ENCODE results near the gene DHRS4.
A peak's percentile ranks its signal among the peaks of the same experiment; 100 is the strongest.

DNA sequence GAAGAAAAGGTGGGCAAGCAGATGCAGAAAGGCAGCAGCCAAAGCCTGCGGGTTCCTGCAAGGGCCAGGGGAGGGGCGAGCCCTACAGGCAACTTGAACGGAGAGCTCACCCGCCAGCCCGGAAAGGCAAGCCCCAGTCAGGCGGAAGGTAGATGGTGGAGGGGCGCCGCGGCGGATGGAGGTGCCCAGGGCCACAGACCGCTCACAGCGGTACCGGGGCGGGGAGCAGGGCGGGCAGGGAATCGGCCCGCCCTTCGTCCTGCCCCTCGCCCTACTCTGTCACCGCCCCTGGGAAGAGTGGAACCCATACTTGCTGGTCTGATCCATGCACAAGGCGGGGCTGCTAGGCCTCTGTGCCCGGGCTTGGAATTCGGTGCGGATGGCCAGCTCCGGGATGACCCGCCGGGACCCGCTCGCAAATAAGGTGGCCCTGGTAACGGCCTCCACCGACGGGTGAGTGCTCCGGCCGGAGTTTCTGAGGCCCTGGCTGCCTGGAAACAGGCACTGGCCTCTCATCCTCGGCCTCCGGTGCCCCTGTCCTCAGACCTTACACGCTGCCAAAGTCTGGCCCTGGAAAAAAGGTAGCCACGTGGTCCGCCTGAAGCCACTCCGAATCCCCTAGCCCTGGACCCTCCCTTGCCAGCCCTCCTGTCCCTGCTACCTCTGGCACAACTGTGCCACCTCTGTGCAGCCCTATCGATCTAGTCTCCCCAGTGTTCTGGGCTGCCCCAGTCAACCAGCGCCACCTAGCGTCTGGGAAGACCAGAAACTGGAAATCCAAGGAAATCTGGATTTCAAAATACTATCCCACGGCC is at the start of gene DHRS4:
- TF ChIP-seq POLR2A (IDR thresholded peaks at IDR 0.05; ENCODE audit: extremely low read depth, insufficient read length) (peak; percentile 41), CTCF (IDR thresholded peaks at IDR 0.05; ENCODE audit: low read depth, low read length) (peak; percentile 84), MYC (IDR thresholded peaks at IDR 0.05; ENCODE audit: low read depth, low read length) (no peak; the same call in 1 of the 2 replicates)
- TF ChIP-seq, protein P1, sequence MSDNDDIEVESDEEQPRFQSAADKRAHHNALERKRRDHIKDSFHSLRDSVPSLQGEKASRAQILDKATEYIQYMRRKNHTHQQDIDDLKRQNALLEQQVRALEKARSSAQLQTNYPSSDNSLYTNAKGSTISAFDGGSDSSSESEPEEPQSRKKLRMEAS (IDR thresholded peaks at IDR 0.05; ENCODE audit: low read depth, low read length) = peak; percentile 16

Data from NB4 (cell line).